ENCODE data around the gene TACSTD2.

GRCh38 chr1:58611861-58612385 is 34.9 kb upstream of the TACSTD2 start:
- TF ChIP-seq CTCF (IDR thresholded peaks at IDR 0.05): no peak
- no peak for TF ChIP-seq POLR2A (IDR thresholded peaks at IDR 0.05)
- no peak for TF ChIP-seq POLR2AphosphoS5 (IDR thresholded peaks at IDR 0.05)
